HG03159 (cell line): ENCODE data around the gene DNAH10.

Source experiments
- ATAC-seq: cut with Tn5 transposase; IDR thresholded peaks from one replicate; pipeline ENCODE4 v1.9.1; 2021; ENCODE audit warnings: mild to moderate bottlenecking, moderate library complexity; ENCODE audit not compliant: unreplicated experiment

DNAH10 gene

GRCh38 chr12:123931686-123932321 lies 169.7 kb downstream of the DNAH10 start:
- ATAC-seq: no peak

- no peak for ATAC-seq
These were observed 171.1 kb downstream of the DNAH10 start for GRCh38 chr12:123933214-123933613.

- no peak for ATAC-seq
These were observed 172.0 kb downstream of the DNAH10 start for GRCh38 chr12:123934016-123934620.

- ATAC-seq: no peak
These were observed 172.7 kb downstream of the DNAH10 start for GRCh38 chr12:123934829-123935228.

GRCh38 chr12:123935956-123936355 lies 173.9 kb downstream of the DNAH10 start:
- ATAC-seq: no peak

- no peak for ATAC-seq
These were observed 174.4 kb downstream of the DNAH10 start for GRCh38 chr12:123936471-123936870.

GRCh38 chr12:123936956-123937706 lies 175.0 kb downstream of the DNAH10 start:
- ATAC-seq: no peak

GRCh38 chr12:123937707-123938591 lies 175.8 kb downstream of the DNAH10 start:
- no peak for ATAC-seq

GRCh38 chr12:123938679-123939480 lies 176.8 kb downstream of the DNAH10 start:
- no peak for ATAC-seq

- no peak for ATAC-seq
These were observed 177.9 kb downstream of the DNAH10 start for GRCh38 chr12:123939716-123940626.

- no peak for ATAC-seq
These were observed 178.5 kb downstream of the DNAH10 start for GRCh38 chr12:123940627-123940966.

- no peak for ATAC-seq
These were observed 178.9 kb downstream of the DNAH10 start for GRCh38 chr12:123941000-123941399.

GRCh38 chr12:123941624-123942237 lies 179.6 kb downstream of the DNAH10 start:
- no peak for ATAC-seq

- ATAC-seq: no peak
These were observed 180.1 kb downstream of the DNAH10 start for GRCh38 chr12:123942238-123942653.

- no peak for ATAC-seq
These were observed 181.0 kb downstream of the DNAH10 start for GRCh38 chr12:123942911-123943648.

- ATAC-seq: no peak
These were observed 181.7 kb downstream of the DNAH10 start for GRCh38 chr12:123943816-123944215.

- ATAC-seq: no peak
These were observed 182.6 kb downstream of the DNAH10 start for GRCh38 chr12:123944696-123945095.
